ENCODE measurements around the gene MCAM.

MCAM gene

GRCh38 chr11:119344291-119345010 lies 27.5 kb upstream of the MCAM start:
- no peak for DNase-seq

- DNase-seq, result no peak
Measured at GRCh38 chr11:119343726-119344125, 26.8 kb upstream of the MCAM start.

GRCh38 chr11:119342362-119343130 lies 25.6 kb upstream of the MCAM start:
- no peak for DNase-seq

- DNase-seq, result no peak
Measured at GRCh38 chr11:119342023-119342300, 25.0 kb upstream of the MCAM start.

- DNase-seq, result peak in 1 of 2 experiments; percentile 19
Measured at GRCh38 chr11:119341222-119342022, 24.5 kb upstream of the MCAM start.

GRCh38 chr11:119340335-119341221 lies 23.6 kb upstream of the MCAM start, which contains the start of gene C1QTNF5:
Gene C1QTNF5 (minus strand): TSS chr11:119340883. CDS start chr11:119340397, 486 bp downstream.
- peak in 1 of 2 experiments; percentile 18 for DNase-seq

GRCh38 chr11:119339589-119340334 lies 22.8 kb upstream of the MCAM start:
- DNase-seq, result peak in 1 of 2 experiments; percentile 65

GRCh38 chr11:119338965-119339588 lies 22.1 kb upstream of the MCAM start:
- peak in 1 of 2 experiments; percentile 26 for DNase-seq

GRCh38 chr11:119338318-119338890 lies 21.5 kb upstream of the MCAM start:
- peak; percentile 81 to 86 for DNase-seq

- no peak for DNase-seq
Measured at GRCh38 chr11:119337581-119338317, 20.8 kb upstream of the MCAM start.

GRCh38 chr11:119336744-119337469 lies 20.0 kb upstream of the MCAM start:
- no peak for DNase-seq

GRCh38 chr11:119335655-119336543 lies 19.0 kb upstream of the MCAM start:
- DNase-seq, result peak in 1 of 2 experiments; percentile 17

- DNase-seq, result peak in 1 of 2 experiments; percentile 20
Measured at GRCh38 chr11:119335091-119335654, 18.2 kb upstream of the MCAM start.

- peak; percentile 94 to 95 for DNase-seq
Measured at GRCh38 chr11:119334174-119334930, 17.4 kb upstream of the MCAM start, which contains the start of gene RNF26. Gene RNF26 (plus strand): TSS chr11:119334527. CDS start chr11:119335123, 596 bp downstream.

- DNase-seq, result no peak
Measured at GRCh38 chr11:119332111-119332765, 15.3 kb upstream of the MCAM start.

- DNase-seq, result no peak
Measured at GRCh38 chr11:119330237-119330636, 13.3 kb upstream of the MCAM start.

Measured in activated T-cell treated with anti-CD3 and anti-CD28 coated beads, Interleukin-2, amount 50 U/mL, for 48 hours (primary cell).